H1 (cell line): ENCODE data around the gene LRRC8D. TPM values are rescaled to one million over a fixed set of nuclear protein-coding genes. Genes with fewer than 3 reads are reported as not detected.

Experiments used
- EGR1 ChIP-seq: IDR thresholded peaks from 2 replicates; pipeline ENCODE4 v1.6.1; 2011; ENCODE audit warnings: low read depth, low read length, borderline replicate concordance
- JUN ChIP-seq: IDR thresholded peaks from 2 replicates; pipeline ENCODE4 v1.6.1; 2011; ENCODE audit warnings: low read depth, mild to moderate bottlenecking, improper control_type of control experiment, low read length
- NRF1 ChIP-seq: IDR thresholded peaks from 2 replicates; pipeline ENCODE4 v1.6.1; 2011; ENCODE audit warnings: mild to moderate bottlenecking, low read depth, low read length, improper control_type of control experiment
- RFX5 ChIP-seq: IDR thresholded peaks from 2 replicates; pipeline ENCODE4 v1.6.1; 2011; ENCODE audit warnings: low read depth, low read length, improper control_type of control experiment, borderline replicate concordance
- RXRA ChIP-seq: IDR thresholded peaks from 2 replicates; pipeline ENCODE4 v1.6.1; 2011; ENCODE audit warnings: low read depth, mild to moderate bottlenecking, low read length, moderate library complexity; ENCODE audit not compliant: insufficient read depth
- TBP ChIP-seq: IDR thresholded peaks from 2 replicates; pipeline ENCODE4 v1.6.1; 2011; ENCODE audit warnings: low read depth, low read length, improper control_type of control experiment
- polyA plus RNA-seq, 7 experiments: library from polyadenylated mRNA; depleted of rRNA in 3 of 7; stranded (reverse) in 5 of 7; unstranded in 2 of 7; fragments of >200 nt in 5 of 7; fragments of 200-250 nt in 2 of 7; gene quantifications; 1 replicate in 5 of 7; 2 replicates in 1 of 7; 4 replicates in 1 of 7; pipeline versions ENCODE4 v1.2.1 to v1.2.3, GENCODE V29; 2011 to 2013; ENCODE audit warnings: missing spikeins in 2 of 7, mixed read lengths in 2 of 7
- total RNA-seq: library from RNA; stranded (reverse); fragmentation: NEBNext Ultra II Directional; extraction: Animal tissue kit (Norgen Biotek cat#: 25700); gene quantifications from 2 replicates; pipeline ENCODE4 v1.2.1, GENCODE V29; 2021
- TF ChIP-seq, protein P1 (sequence below): IDR thresholded peaks from 2 replicates; pipeline ENCODE4 v1.6.1; 2011; ENCODE audit warnings: low read depth, mild to moderate bottlenecking, low read length; ENCODE audit not compliant: insufficient read depth

The LRRC8D gene
- total and polyA plus RNA-seq, 2 of the 8 experiments (the other 6 are each of a cell fraction or from before 2014, with no cell fraction given), result 42.0 to 58.5 TPM

GRCh38 chr1:89905395-89906058 is 84.7 kb downstream of the LRRC8D start (continued):
- TF ChIP-seq, protein P1, sequence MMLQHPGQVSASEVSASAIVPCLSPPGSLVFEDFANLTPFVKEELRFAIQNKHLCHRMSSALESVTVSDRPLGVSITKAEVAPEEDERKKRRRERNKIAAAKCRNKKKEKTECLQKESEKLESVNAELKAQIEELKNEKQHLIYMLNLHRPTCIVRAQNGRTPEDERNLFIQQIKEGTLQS, result no peak
- TF ChIP-seq JUN, result no peak
- TF ChIP-seq EGR1, result no peak
- no peak for TF ChIP-seq RXRA
- TF ChIP-seq NRF1, result no peak
- TF ChIP-seq TBP, result no peak
- TF ChIP-seq RFX5, result no peak
- TF ChIP-seq, all 59 proteins: peak for 0
